ENCODE data around the gene ANLN.

GRCh38 chr7:36389371-36390198 lies at the start of gene ANLN:
- TF ChIP-seq KDM5B (IDR thresholded peaks at IDR 0.05; ENCODE audit: insufficient replicate concordance, low read depth, low read length) (peak; percentile 92), PHTF2 (CRISPR knock-in tag; IDR thresholded peaks at IDR 0.05) (no peak), JUNB (CRISPR knock-in tag; conservative IDR thresholded peaks at IDR 0.05) (no peak), NR3C1 (CRISPR knock-in tag; IDR thresholded peaks at IDR 0.05) (no peak), NR2F6 (CRISPR knock-in tag; IDR thresholded peaks at IDR 0.05) (no peak), AFF1 (IDR thresholded peaks at IDR 0.05; ENCODE audit: low read depth in 1 of 2, partially characterized antibody in 2 of 2) (no peak), RAD21 (CRISPR knock-in tag; conservative IDR thresholded peaks at IDR 0.05 in 1 of 2, IDR thresholded peaks at IDR 0.05 in 1 of 2) (no peak)
- TF ChIP-seq, protein P1, sequence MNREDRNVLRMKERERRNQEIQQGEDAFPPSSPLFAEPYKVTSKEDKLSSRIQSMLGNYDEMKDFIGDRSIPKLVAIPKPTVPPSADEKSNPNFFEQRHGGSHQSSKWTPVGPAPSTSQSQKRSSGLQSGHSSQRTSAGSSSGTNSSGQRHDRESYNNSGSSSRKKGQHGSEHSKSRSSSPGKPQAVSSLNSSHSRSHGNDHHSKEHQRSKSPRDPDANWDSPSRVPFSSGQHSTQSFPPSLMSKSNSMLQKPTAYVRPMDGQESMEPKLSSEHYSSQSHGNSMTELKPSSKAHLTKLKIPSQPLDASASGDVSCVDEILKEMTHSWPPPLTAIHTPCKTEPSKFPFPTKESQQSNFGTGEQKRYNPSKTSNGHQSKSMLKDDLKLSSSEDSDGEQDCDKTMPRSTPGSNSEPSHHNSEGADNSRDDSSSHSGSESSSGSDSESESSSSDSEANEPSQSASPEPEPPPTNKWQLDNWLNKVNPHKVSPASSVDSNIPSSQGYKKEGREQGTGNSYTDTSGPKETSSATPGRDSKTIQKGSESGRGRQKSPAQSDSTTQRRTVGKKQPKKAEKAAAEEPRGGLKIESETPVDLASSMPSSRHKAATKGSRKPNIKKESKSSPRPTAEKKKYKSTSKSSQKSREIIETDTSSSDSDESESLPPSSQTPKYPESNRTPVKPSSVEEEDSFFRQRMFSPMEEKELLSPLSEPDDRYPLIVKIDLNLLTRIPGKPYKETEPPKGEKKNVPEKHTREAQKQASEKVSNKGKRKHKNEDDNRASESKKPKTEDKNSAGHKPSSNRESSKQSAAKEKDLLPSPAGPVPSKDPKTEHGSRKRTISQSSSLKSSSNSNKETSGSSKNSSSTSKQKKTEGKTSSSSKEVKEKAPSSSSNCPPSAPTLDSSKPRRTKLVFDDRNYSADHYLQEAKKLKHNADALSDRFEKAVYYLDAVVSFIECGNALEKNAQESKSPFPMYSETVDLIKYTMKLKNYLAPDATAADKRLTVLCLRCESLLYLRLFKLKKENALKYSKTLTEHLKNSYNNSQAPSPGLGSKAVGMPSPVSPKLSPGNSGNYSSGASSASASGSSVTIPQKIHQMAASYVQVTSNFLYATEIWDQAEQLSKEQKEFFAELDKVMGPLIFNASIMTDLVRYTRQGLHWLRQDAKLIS (CRISPR knock-in tag; IDR thresholded peaks at IDR 0.05): no peak
